Kidney glomerular epithelial cell (primary cell): ENCODE results near the gene VGLL4.

Experiments used
- DNase-seq: peaks from one replicate; lab custom pipeline; 2025; lab: John Stamatoyannopoulos, UW

Gene VGLL4

GRCh38 chr3:11627612-11628011 lies 16.1 kb downstream of the VGLL4 start:
- DNase-seq: no peak

- DNase-seq: no peak
Observed at GRCh38 chr3:11626084-11626463, 17.6 kb downstream of the VGLL4 start.

- no peak for DNase-seq
Observed at GRCh38 chr3:11625376-11626083, 18.2 kb downstream of the VGLL4 start.

GRCh38 chr3:11624704-11625375 lies 18.9 kb downstream of the VGLL4 start:
- no peak for DNase-seq

- DNase-seq: no peak
Observed at GRCh38 chr3:11624161-11624560, 19.6 kb downstream of the VGLL4 start.

GRCh38 chr3:11622586-11623550 lies 20.8 kb downstream of the VGLL4 start:
- DNase-seq: no peak

- DNase-seq: no peak
Observed at GRCh38 chr3:11621077-11621476, 22.6 kb downstream of the VGLL4 start.

- DNase-seq: no peak
Observed at GRCh38 chr3:11619946-11620652, 23.6 kb downstream of the VGLL4 start.

- DNase-seq: no peak
Observed at GRCh38 chr3:11619461-11619860, 24.3 kb downstream of the VGLL4 start.

GRCh38 chr3:11618904-11619303 lies 24.8 kb downstream of the VGLL4 start:
- DNase-seq: no peak

- DNase-seq: no peak
Observed at GRCh38 chr3:11616551-11616950, 27.2 kb downstream of the VGLL4 start.

- DNase-seq: no peak
Observed at GRCh38 chr3:11613851-11614487, 29.7 kb downstream of the VGLL4 start.

- no peak for DNase-seq
Observed at GRCh38 chr3:11613319-11613718, 30.4 kb downstream of the VGLL4 start.

GRCh38 chr3:11612515-11613188 lies 31.1 kb downstream of the VGLL4 start:
- DNase-seq: no peak

- DNase-seq: no peak
Observed at GRCh38 chr3:11611341-11611799, 32.3 kb downstream of the VGLL4 start.

GRCh38 chr3:11610700-11611275 lies 32.9 kb downstream of the VGLL4 start:
- no peak for DNase-seq

GRCh38 chr3:11610044-11610671 lies 33.6 kb downstream of the VGLL4 start:
- no peak for DNase-seq

- no peak for DNase-seq
Observed at GRCh38 chr3:11609481-11609880, 34.2 kb downstream of the VGLL4 start.

- no peak for DNase-seq
Observed at GRCh38 chr3:11607816-11608215, 35.9 kb downstream of the VGLL4 start.

- no peak for DNase-seq
Observed at GRCh38 chr3:11606865-11607440, 36.8 kb downstream of the VGLL4 start.
